ENCODE measurements around the gene AKAP13. TPM values are rescaled to one million over a fixed set of nuclear protein-coding genes. Genes with fewer than 3 reads are reported as not detected.

Gene AKAP13
- total RNA-seq, 1 donor from 2014 or later: 114 TPM

GRCh38 chr15:85540085-85540797, 159.8 kb downstream of the AKAP13 start:
- no peak for DNase-seq (ENCODE audit: low spot score, unreplicated experiment)
- TF ChIP-seq CTCF (IDR thresholded peaks at IDR 0.05; ENCODE audit: unreplicated experiment): no peak
- Mint-ChIP-seq H3K4me3 (ENCODE audit: low read depth) (no peak overlapping the region), H3K27me3 (no peaks in the 10 kb centered on the region), H3K9me3 (ENCODE audit: low read depth) (no peaks in the 10 kb centered on the region), H3K4me1 (ENCODE audit: low read depth) (peaks cover 42% of the 10 kb centered on the region), H3K27ac (no peak overlapping the region), H3K36me3 (ENCODE audit: insufficient read depth) (peaks cover 8% of the 10 kb centered on the region)

- Mint-ChIP-seq H3K4me1 (ENCODE audit: low read depth) (peaks cover 41% of the 10 kb centered on the region), H3K27me3 (no peaks in the 10 kb centered on the region), H3K4me3 (ENCODE audit: low read depth) (no peak overlapping the region), H3K9me3 (ENCODE audit: low read depth) (no peaks in the 10 kb centered on the region), H3K36me3 (ENCODE audit: insufficient read depth) (peaks cover 12% of the 10 kb centered on the region), H3K27ac (no peak overlapping the region)
- TF ChIP-seq CTCF (IDR thresholded peaks at IDR 0.05; ENCODE audit: unreplicated experiment): no peak
- no peak for DNase-seq (ENCODE audit: low spot score, unreplicated experiment)
Observed at GRCh38 chr15:85541744-85542143, 161.3 kb downstream of the AKAP13 start.

- H3K27ac Mint-ChIP-seq: peak overlapping the region; percentile 59
- H3K4me3 Mint-ChIP-seq (ENCODE audit: low read depth): no peak overlapping the region
- H3K27me3 Mint-ChIP-seq: no peaks in the 10 kb centered on the region
- DNase-seq (ENCODE audit: low spot score, unreplicated experiment): no peak
- H3K9me3 Mint-ChIP-seq (ENCODE audit: low read depth): no peaks in the 10 kb centered on the region
- H3K36me3 Mint-ChIP-seq (ENCODE audit: insufficient read depth): peaks cover 12% of the 10 kb centered on the region
- no peak for TF ChIP-seq CTCF (IDR thresholded peaks at IDR 0.05; ENCODE audit: unreplicated experiment)
- H3K4me1 Mint-ChIP-seq (ENCODE audit: low read depth): peaks cover 41% of the 10 kb centered on the region
Observed at GRCh38 chr15:85542488-85542887, 162.1 kb downstream of the AKAP13 start.

- no peak for TF ChIP-seq CTCF (IDR thresholded peaks at IDR 0.05; ENCODE audit: unreplicated experiment)
- Mint-ChIP-seq H3K36me3 (ENCODE audit: insufficient read depth) (peaks cover 12% of the 10 kb centered on the region), H3K27ac (no peak overlapping the region), H3K27me3 (no peaks in the 10 kb centered on the region), H3K9me3 (ENCODE audit: low read depth) (no peaks in the 10 kb centered on the region), H3K4me1 (ENCODE audit: low read depth) (peaks cover 41% of the 10 kb centered on the region), H3K4me3 (ENCODE audit: low read depth) (no peak overlapping the region)
- no peak for DNase-seq (ENCODE audit: low spot score, unreplicated experiment)
Observed at GRCh38 chr15:85542895-85543331, 162.5 kb downstream of the AKAP13 start.

GRCh38 chr15:85543741-85544155, 163.3 kb downstream of the AKAP13 start:
- H3K36me3 Mint-ChIP-seq (ENCODE audit: insufficient read depth): peaks cover 10% of the 10 kb centered on the region
- peaks cover 41% of the 10 kb centered on the region for H3K4me1 Mint-ChIP-seq (ENCODE audit: low read depth)
- H3K9me3 Mint-ChIP-seq (ENCODE audit: low read depth): no peaks in the 10 kb centered on the region
- DNase-seq (ENCODE audit: low spot score, unreplicated experiment): no peak
- no peaks in the 10 kb centered on the region for H3K27me3 Mint-ChIP-seq
- no peak overlapping the region for H3K4me3 Mint-ChIP-seq (ENCODE audit: low read depth)
- H3K27ac Mint-ChIP-seq: no peak overlapping the region
- no peak for TF ChIP-seq CTCF (IDR thresholded peaks at IDR 0.05; ENCODE audit: unreplicated experiment)

Measured in progenitor cell of endocrine pancreas (in vitro differentiated cells).